GM19351 (cell line): ENCODE results near the gene AOPEP.
A peak's percentile ranks its signal among the peaks of the same experiment; 100 is the strongest.
"Not testable (repeated sequence)": the region's sequence is repeated elsewhere in the genome, so short reads cannot be mapped to it uniquely, and the experiment has no call there.

Experiments
- ATAC-seq: cut with Tn5 transposase; IDR thresholded peaks from one replicate; pipeline ENCODE4 v1.9.1; 2021; ENCODE audit warnings: mild to moderate bottlenecking, moderate library complexity; ENCODE audit not compliant: unreplicated experiment

Gene AOPEP

GRCh38 chr9:95004411-95005277, 278.1 kb downstream of the AOPEP start:
- peak; percentile 69 for ATAC-seq

- ATAC-seq, result no peak
Measured at GRCh38 chr9:95005278-95006143, 279.0 kb downstream of the AOPEP start.

GRCh38 chr9:95007226-95007869, 280.8 kb downstream of the AOPEP start:
- no peak for ATAC-seq

- ATAC-seq, result no peak
Measured at GRCh38 chr9:95008151-95008771, 281.8 kb downstream of the AOPEP start.

- ATAC-seq, result no peak
Measured at GRCh38 chr9:95009459-95009858, 283.0 kb downstream of the AOPEP start.

- ATAC-seq, result no peak
Measured at GRCh38 chr9:95010431-95010838, 283.9 kb downstream of the AOPEP start.

- no peak for ATAC-seq
Measured at GRCh38 chr9:95012035-95012708, 285.7 kb downstream of the AOPEP start.

- ATAC-seq, result no peak
Measured at GRCh38 chr9:95012902-95013301, 286.4 kb downstream of the AOPEP start.

- no peak for ATAC-seq
Measured at GRCh38 chr9:95014917-95015316, 288.4 kb downstream of the AOPEP start.

GRCh38 chr9:95015569-95015968, 289.1 kb downstream of the AOPEP start:
- no peak for ATAC-seq

GRCh38 chr9:95017062-95017461, 290.6 kb downstream of the AOPEP start:
- no peak for ATAC-seq

GRCh38 chr9:95017661-95018060, 291.2 kb downstream of the AOPEP start:
- no peak for ATAC-seq

- ATAC-seq, result no peak
Measured at GRCh38 chr9:95018099-95018936, 291.8 kb downstream of the AOPEP start.

- not testable (repeated sequence) for ATAC-seq
Measured at GRCh38 chr9:95020644-95021043, 294.1 kb downstream of the AOPEP start.

GRCh38 chr9:95021166-95021886, 294.8 kb downstream of the AOPEP start:
- no peak for ATAC-seq

- no peak for ATAC-seq
Measured at GRCh38 chr9:95022657-95023056, 296.2 kb downstream of the AOPEP start.

- ATAC-seq, result no peak
Measured at GRCh38 chr9:95023217-95024003, 296.9 kb downstream of the AOPEP start.

GRCh38 chr9:95024097-95024671, 297.7 kb downstream of the AOPEP start:
- ATAC-seq, result no peak
